GM12878 (cell line): ENCODE results near the gene RARG. TPM values are rescaled to one million over a fixed set of nuclear protein-coding genes. Genes with fewer than 3 reads are reported as not detected.

ENCODE experiments used
- BHLHE40 ChIP-seq, 2 experiments: fragments of 450-650 bp in 1 of 2; IDR thresholded peaks; 2 replicates each; pipeline ENCODE4 v1.6.1; 2011 to 2017; ENCODE audit warnings: low read depth in 2 of 2, borderline replicate concordance in 1 of 2, improper control_type of control experiment in 1 of 2, low read length in 1 of 2, mild to moderate bottlenecking in 1 of 2
- BRCA1 ChIP-seq: IDR thresholded peaks from 2 replicates; pipeline ENCODE4 v1.6.1; 2011; ENCODE audit warnings: low read depth, low read length, improper control_type of control experiment
- CHD4 ChIP-seq: fragments of 200-600 bp; sonication (generic); IDR thresholded peaks from 2 replicates; pipeline ENCODE4 v1.6.1; 2016; ENCODE audit warnings: mild to moderate bottlenecking
- CREB1 ChIP-seq: IDR thresholded peaks from 2 replicates; pipeline ENCODE4 v1.6.1; 2012; ENCODE audit warnings: low read depth, mild to moderate bottlenecking, inconsistent platforms
- CTCF ChIP-seq, 3 experiments: IDR thresholded peaks in 2 of 3; conservative IDR thresholded peaks in 1 of 3; 2 replicates each; pipeline ENCODE4 v1.5.1; 2011; ENCODE audit warnings: low read depth in 3 of 3, low read length in 3 of 3, mild to moderate bottlenecking in 3 of 3, control low read depth in 2 of 3, moderate library complexity in 2 of 3, inconsistent platforms in 1 of 3, mixed read lengths in 1 of 3; ENCODE audit not compliant: control insufficient read depth in 2 of 3, insufficient read depth in 1 of 3; ENCODE audit errors: extremely low read depth in 1 of 3
- DPF2 ChIP-seq: fragments of 450-650 bp; IDR thresholded peaks from 2 replicates; pipeline ENCODE4 v1.6.1; 2017; ENCODE audit warnings: mild to moderate bottlenecking
- EGR1 ChIP-seq, 2 experiments: IDR thresholded peaks; 1 replicate in 1 of 2; 2 replicates in 1 of 2; pipeline ENCODE4 v1.6.1; 2011 to 2012; ENCODE audit warnings: low read depth in 2 of 2, low read length in 2 of 2, borderline replicate concordance in 1 of 2, mild to moderate bottlenecking in 1 of 2, moderate library complexity in 1 of 2
- ELK1 ChIP-seq: IDR thresholded peaks from 2 replicates; pipeline ENCODE4 v1.6.1; 2012; ENCODE audit warnings: low read depth, low read length, improper control_type of control experiment
- ESRRA ChIP-seq: IDR thresholded peaks from 2 replicates; pipeline ENCODE4 v1.6.1; 2012; ENCODE audit warnings: mild to moderate bottlenecking, low read length, improper control_type of control experiment
- IKZF2 ChIP-seq, 2 experiments: fragments of 450-650 bp; IDR thresholded peaks; 2 replicates each; pipeline ENCODE4 v1.6.1; 2017; ENCODE audit warnings: mild to moderate bottlenecking in 2 of 2, moderate library complexity in 2 of 2
- MAX ChIP-seq: IDR thresholded peaks from 2 replicates; pipeline ENCODE4 v1.6.1; 2012; ENCODE audit warnings: low read depth, low read length, improper control_type of control experiment
- MTA3 ChIP-seq: IDR thresholded peaks from 2 replicates; pipeline ENCODE4 v1.6.1; 2012; ENCODE audit warnings: low read length, inconsistent platforms, borderline replicate concordance
- MYC ChIP-seq: IDR thresholded peaks from 2 replicates; pipeline ENCODE4 v1.6.1; 2011; ENCODE audit warnings: mild to moderate bottlenecking, low read length, moderate library complexity, inconsistent platforms; ENCODE audit not compliant: insufficient read depth, insufficient replicate concordance, insufficient read length, severe bottlenecking
- NR2C1 ChIP-seq: fragments of 450-650 bp; IDR thresholded peaks from 2 replicates; pipeline ENCODE4 v1.6.1; 2017; ENCODE audit warnings: antibody characterized with exemption, mild to moderate bottlenecking, moderate library complexity
- NR2C2 ChIP-seq: IDR thresholded peaks from 2 replicates; pipeline ENCODE4 v1.6.1; 2011; ENCODE audit warnings: borderline replicate concordance, low read depth; ENCODE audit not compliant: control insufficient read depth, insufficient read length
- PAX5 ChIP-seq: IDR thresholded peaks from 2 replicates; pipeline ENCODE4 v1.6.1; 2011; ENCODE audit warnings: low read depth, low read length, borderline replicate concordance
- PML ChIP-seq: IDR thresholded peaks from 2 replicates; pipeline ENCODE4 v1.6.1; 2012; ENCODE audit warnings: low read length, inconsistent platforms
- RUNX3 ChIP-seq: IDR thresholded peaks from 2 replicates; pipeline ENCODE4 v1.6.1; 2012; ENCODE audit warnings: low read length, inconsistent platforms
- SMARCA5 ChIP-seq: fragments of 450-650 bp; IDR thresholded peaks from 2 replicates; pipeline ENCODE4 v1.6.1; 2017; ENCODE audit warnings: mild to moderate bottlenecking
- TBL1XR1 ChIP-seq: IDR thresholded peaks from 2 replicates; pipeline ENCODE4 v1.6.1; 2012; ENCODE audit warnings: low read depth, low read length, improper control_type of control experiment
- ZBED1 ChIP-seq: IDR thresholded peaks from 2 replicates; pipeline ENCODE4 v1.6.1; 2016; ENCODE audit warnings: borderline replicate concordance
- ZNF384 ChIP-seq: IDR thresholded peaks from 2 replicates; pipeline ENCODE4 v1.6.1; 2012; ENCODE audit warnings: low read depth, mild to moderate bottlenecking, low read length, improper control_type of control experiment, borderline replicate concordance
- ZNF592 ChIP-seq: fragments of 450-650 bp; IDR thresholded peaks from 2 replicates; pipeline ENCODE4 v1.6.1; 2017; ENCODE audit warnings: mild to moderate bottlenecking, moderate library complexity
- polyA plus RNA-seq, 11 experiments: library from polyadenylated mRNA; depleted of rRNA in 4 of 11; unstranded in 6 of 11; stranded (reverse) in 5 of 11; fragments of >200 nt; fragmentation: Nextera tagmentation in 4 of 11; fragmentation: Illumina TruSeq in 1 of 11; extraction: Ambion mirVana in 4 of 11; extraction: Trizol in 1 of 11; gene quantifications; 1 replicate in 1 of 11; 2 replicates in 10 of 11; pipeline versions ENCODE4 v1.2.1 to v1.2.3, GENCODE V29; 2011 to 2016; ENCODE audit warnings: inconsistent platforms in 2 of 11, missing spikeins in 2 of 11, low read depth in 1 of 11
- total RNA-seq, 4 experiments: library from RNA; depleted of rRNA in 3 of 4; stranded (reverse); fragments of >200 nt in 3 of 4; fragmentation: Illumina TruSeq in 1 of 4; extraction: Trizol in 1 of 4; gene quantifications; 2 replicates each; pipeline versions ENCODE4 v1.2.1 to v1.2.3, GENCODE V29; 2013 to 2021

The RARG gene
- total and polyA plus RNA-seq, 10 of the 15 experiments (the other 5 are each of a cell fraction or from before 2014, with no cell fraction given): 0.27 to 8.1 (median 4.1) TPM

GRCh38 chr12:53200458-53201176 lies 31.4 kb downstream of the RARG start (continued):
- TF ChIP-seq BRCA1 (no peak), ZNF384 (no peak; the same call in 1 of the 2 replicates), ESRRA (no peak), PML (peak; percentile 72; the same call in 1 of the 2 replicates), ELK1 (no peak), MAX (no peak), MYC (no peak), BHLHE40 (IDR thresholded peaks at IDR 0.05; ENCODE audit: borderline replicate concordance in 1 of 2, low read depth in 2 of 2, low read length in 1 of 2) (peak in 1 of 2 experiments; percentile 78; a peak in 2 of 4 replicates), EGR1 (IDR thresholded peaks at IDR 0.05; ENCODE audit: borderline replicate concordance in 1 of 2, low read depth in 2 of 2, low read length in 2 of 2) (0 out of 3 replicates have a peak, but pooled peaks of 1 of the 2 experiments have one; percentile 25), IKZF2 (IDR thresholded peaks at IDR 0.05) (peak; percentile 100), CTCF (IDR thresholded peaks at IDR 0.05 in 2 of 3, conservative IDR thresholded peaks at IDR 0.05 in 1 of 3; ENCODE audit: control insufficient read depth in 2 of 3, extremely low read depth in 1 of 3, insufficient read depth in 1 of 3, low read depth in 3 of 3, low read length in 3 of 3) (no peak), DPF2 (peak; percentile 99), NR2C2 (no peak), MTA3 (peak; percentile 95), ZBED1 (peak; percentile 71; the same call in 1 of the 2 replicates), CREB1 (0 out of 2 replicates have a peak, but pooled peaks have one; percentile 22), NR2C1 (no peak), TBL1XR1 (peak; percentile 76; the same call in 1 of the 2 replicates), RUNX3 (peak; percentile 97), CHD4 (no peak), ZNF592 (no peak), PAX5 (no peak), SMARCA5 (no peak)
